ENCODE results near the gene SCD5.

GRCh38 chr4:82694046-82694445, 104.5 kb downstream of the SCD5 start:
- no peak for TF ChIP-seq CTCF (conservative IDR thresholded peaks at IDR 0.05)
- no peak for TF ChIP-seq ZFX (IDR thresholded peaks at IDR 0.05)
